Measurements from ENCODE around the gene NKX2-8. TPM values are rescaled to one million over a fixed set of nuclear protein-coding genes. Genes with fewer than 3 reads are reported as not detected.

The NKX2-8 gene
- total and polyA plus RNA-seq, 2 of the 13 experiments (the other 11 are each of a cell fraction or from before 2014, with no cell fraction given) = not detected

DNA sequence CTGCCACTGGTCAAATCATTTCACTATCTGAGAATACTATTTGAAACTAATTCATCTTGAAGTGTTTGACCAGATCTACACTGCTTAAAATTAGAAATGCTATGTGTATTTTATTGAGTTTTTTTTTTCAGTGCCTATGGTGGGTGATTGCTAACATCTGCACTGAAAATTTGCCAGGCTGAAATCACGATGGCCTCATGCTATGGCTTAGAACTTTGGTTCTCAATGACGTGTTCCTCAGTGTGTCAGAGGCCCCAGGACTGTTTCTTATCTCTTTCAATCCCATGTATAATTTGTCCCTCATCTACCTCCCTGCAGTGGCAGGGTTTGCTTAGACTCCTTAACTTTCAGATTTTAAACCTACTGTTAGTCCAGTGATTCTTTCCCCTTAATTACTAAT, 36.2 kb upstream of the NKX2-8 start:
- Histone ChIP-seq H3K4me3 (replicated peaks in 1 of 3; ENCODE audit: insufficient read depth in 1 of 3, low read depth in 2 of 3, low read length in 3 of 3) (no peak overlapping the region), H3K79me2 (ENCODE audit: insufficient read depth, low read length) (no peaks in the 10 kb centered on the region), H3K36me3 (replicated peaks in 1 of 2; ENCODE audit: control insufficient read depth in 1 of 2, insufficient read depth in 2 of 2, low read length in 2 of 2) (no peaks in the 10 kb centered on the region), H3K4me1 (ENCODE audit: insufficient read depth, low read length) (no peaks in the 10 kb centered on the region; the same call in 1 of the 2 replicates), H4K20me1 (ENCODE audit: insufficient read depth, low read length) (no peaks in the 10 kb centered on the region), H3K9me3 (ENCODE audit: low read length) (peaks cover 13% of the 10 kb centered on the region), H3K4me2 (ENCODE audit: low read depth, low read length) (no peak overlapping the region), H2AFZ (ENCODE audit: low read length) (no peak overlapping the region), H3K9ac (ENCODE audit: insufficient read depth, low read depth, low read length) (no peak overlapping the region), H3K27me3 (ENCODE audit: control insufficient read depth in 1 of 2, insufficient read depth in 2 of 2, low read length in 2 of 2) (no peaks in the 10 kb centered on the region), H3K27ac (ENCODE audit: extremely low read length, insufficient read depth, low read length) (no peak overlapping the region)
- TF ChIP-seq ZHX1 (CRISPR knock-in tag; IDR thresholded peaks at IDR 0.05; ENCODE audit: low read depth) = no peak
- TF ChIP-seq PCBP2 (optimal IDR thresholded peaks at IDR 0.05; ENCODE audit: low read depth, low read length, poor library complexity, severe bottlenecking) = no peak
- TF ChIP-seq, protein P1, sequence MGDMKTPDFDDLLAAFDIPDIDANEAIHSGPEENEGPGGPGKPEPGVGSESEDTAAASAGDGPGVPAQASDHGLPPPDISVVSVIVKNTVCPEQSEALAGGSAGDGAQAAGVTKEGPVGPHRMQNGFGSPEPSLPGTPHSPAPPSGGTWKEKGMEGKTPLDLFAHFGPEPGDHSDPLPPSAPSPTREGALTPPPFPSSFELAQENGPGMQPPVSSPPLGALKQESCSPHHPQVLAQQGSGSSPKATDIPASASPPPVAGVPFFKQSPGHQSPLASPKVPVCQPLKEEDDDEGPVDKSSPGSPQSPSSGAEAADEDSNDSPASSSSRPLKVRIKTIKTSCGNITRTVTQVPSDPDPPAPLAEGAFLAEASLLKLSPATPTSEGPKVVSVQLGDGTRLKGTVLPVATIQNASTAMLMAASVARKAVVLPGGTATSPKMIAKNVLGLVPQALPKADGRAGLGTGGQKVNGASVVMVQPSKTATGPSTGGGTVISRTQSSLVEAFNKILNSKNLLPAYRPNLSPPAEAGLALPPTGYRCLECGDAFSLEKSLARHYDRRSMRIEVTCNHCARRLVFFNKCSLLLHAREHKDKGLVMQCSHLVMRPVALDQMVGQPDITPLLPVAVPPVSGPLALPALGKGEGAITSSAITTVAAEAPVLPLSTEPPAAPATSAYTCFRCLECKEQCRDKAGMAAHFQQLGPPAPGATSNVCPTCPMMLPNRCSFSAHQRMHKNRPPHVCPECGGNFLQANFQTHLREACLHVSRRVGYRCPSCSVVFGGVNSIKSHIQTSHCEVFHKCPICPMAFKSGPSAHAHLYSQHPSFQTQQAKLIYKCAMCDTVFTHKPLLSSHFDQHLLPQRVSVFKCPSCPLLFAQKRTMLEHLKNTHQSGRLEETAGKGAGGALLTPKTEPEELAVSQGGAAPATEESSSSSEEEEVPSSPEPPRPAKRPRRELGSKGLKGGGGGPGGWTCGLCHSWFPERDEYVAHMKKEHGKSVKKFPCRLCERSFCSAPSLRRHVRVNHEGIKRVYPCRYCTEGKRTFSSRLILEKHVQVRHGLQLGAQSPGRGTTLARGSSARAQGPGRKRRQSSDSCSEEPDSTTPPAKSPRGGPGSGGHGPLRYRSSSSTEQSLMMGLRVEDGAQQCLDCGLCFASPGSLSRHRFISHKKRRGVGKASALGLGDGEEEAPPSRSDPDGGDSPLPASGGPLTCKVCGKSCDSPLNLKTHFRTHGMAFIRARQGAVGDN (CRISPR knock-in tag; IDR thresholded peaks at IDR 0.05) = no peak
- peak; percentile 44 for TF ChIP-seq CREB1 (IDR thresholded peaks at IDR 0.05)
- TF ChIP-seq CREB1 (CRISPR knock-in tag; IDR thresholded peaks at IDR 0.05) = no peak
- TF ChIP-seq AKAP8 (CRISPR knock-in tag; IDR thresholded peaks at IDR 0.05) = no peak
- FAIRE-seq (no peak), DNase-seq (ENCODE audit: low spot score) (no peak), ATAC-seq (no peak)
- in situ Hi-C loops (cut with HindIII; ENCODE audit: extremely low pct_ligation_motif_present, low pct_unique_long_range_greater_than_20kb) (no loop called here), intact Hi-C loops (cut with micrococcal nuclease; ENCODE audit: unreplicated experiment) (no loop called here)
- WGBS (ENCODE audit: low lambda C conversion rate) = 2% methylated on average over 2 of the region's 2 CpGs
- ChIA-PET POLR2A (no interaction called here), CTCF (ENCODE audit: low intra/inter-chr PET ratio, low total read pairs) (no interaction called here)
- no TSS peak for BruUV-seq (replicated peaks)
